H9 (cell line): ENCODE measurements around the gene ALDH1B1. TPM values are rescaled to one million over a fixed set of nuclear protein-coding genes. Genes with fewer than 3 reads are reported as not detected.

Experiments
- DNase-seq: peaks from one replicate; pipeline ENCODE4 v3.0.0-alpha.2; 2017
- H2AFZ ChIP-seq: one replicate; pipeline ENCODE4 v1.6.1; 2013; ENCODE audit warnings: mild to moderate bottlenecking, low read length, control low read depth, moderate library complexity
- H2AK5ac ChIP-seq: 2 replicates; pipeline ENCODE4 v1.6.1; 2013; ENCODE audit warnings: low read length, control low read depth, mixed read lengths; ENCODE audit not compliant: insufficient read length
- H2BK120ac ChIP-seq: one replicate; pipeline ENCODE4 v1.6.1; 2013; ENCODE audit warnings: low read depth, mild to moderate bottlenecking, low read length, control low read depth, inconsistent platforms; ENCODE audit not compliant: poor library complexity, severe bottlenecking
- H2BK12ac ChIP-seq: 2 replicates; pipeline ENCODE4 v1.6.1; 2013; ENCODE audit warnings: low read length, control low read depth, mixed read lengths, low read depth; ENCODE audit not compliant: insufficient read length
- H2BK15ac ChIP-seq: 2 replicates; pipeline ENCODE4 v1.6.1; 2013; ENCODE audit warnings: low read depth, low read length, control low read depth
- H2BK20ac ChIP-seq: one replicate; pipeline ENCODE4 v1.6.1; 2013; ENCODE audit warnings: low read depth, mild to moderate bottlenecking, low read length, control low read depth, inconsistent platforms; ENCODE audit not compliant: poor library complexity, severe bottlenecking
- H2BK5ac ChIP-seq: 2 replicates; pipeline ENCODE4 v1.6.1; 2013; ENCODE audit warnings: low read length, control low read depth, mixed read lengths; ENCODE audit not compliant: insufficient read length
- H3K14ac ChIP-seq: 2 replicates; pipeline ENCODE4 v1.6.1; 2013; ENCODE audit warnings: low read length, control low read depth; ENCODE audit not compliant: insufficient read depth
- H3K18ac ChIP-seq: 2 replicates; pipeline ENCODE4 v1.6.1; 2013; ENCODE audit warnings: low read depth, mild to moderate bottlenecking, mixed read lengths, low read length, control low read depth; ENCODE audit not compliant: insufficient read length
- H3K23ac ChIP-seq: 2 replicates; pipeline ENCODE4 v1.6.1; 2013; ENCODE audit warnings: low read length, control low read depth, mixed read lengths, low read depth; ENCODE audit not compliant: insufficient read length
- H3K23me2 ChIP-seq: 2 replicates; pipeline ENCODE4 v1.6.1; 2013; ENCODE audit warnings: low read depth, mild to moderate bottlenecking, mixed read lengths, low read length, control low read depth; ENCODE audit not compliant: insufficient read length, poor library complexity, severe bottlenecking
- H3K27ac ChIP-seq: 2 replicates; pipeline ENCODE4 v1.5.1; 2013; ENCODE audit warnings: low read length, control low read depth, mixed read lengths, low read depth; ENCODE audit not compliant: insufficient read length
- H3K27me3 ChIP-seq: 2 replicates; pipeline ENCODE4 v1.6.1; 2013; ENCODE audit warnings: low read length, control low read depth, inconsistent platforms; ENCODE audit not compliant: insufficient read depth
- H3K4ac ChIP-seq: 2 replicates; pipeline ENCODE4 v1.6.1; 2013; ENCODE audit warnings: low read depth, mild to moderate bottlenecking, control low read depth, inconsistent platforms, low read length, moderate library complexity
- H3K4me1 ChIP-seq: 2 replicates; pipeline ENCODE4 v1.6.1; 2013; ENCODE audit warnings: low read length, control low read depth, inconsistent platforms; ENCODE audit not compliant: insufficient read depth
- H3K4me2 ChIP-seq: 2 replicates; pipeline ENCODE4 v1.6.1; 2013; ENCODE audit warnings: low read length, control low read depth, mixed read lengths; ENCODE audit not compliant: insufficient read length, insufficient read depth
- H3K56ac ChIP-seq: 2 replicates; pipeline ENCODE4 v1.6.1; 2013; ENCODE audit warnings: low read depth, mild to moderate bottlenecking, mixed read lengths, low read length, control low read depth; ENCODE audit not compliant: insufficient read length
- H3K79me1 ChIP-seq: 2 replicates; pipeline ENCODE4 v1.6.1; 2013; ENCODE audit warnings: low read depth, mild to moderate bottlenecking, moderate library complexity, low read length, control low read depth, inconsistent platforms; ENCODE audit not compliant: insufficient read depth, poor library complexity, severe bottlenecking
- H3K79me2 ChIP-seq: 2 replicates; pipeline ENCODE4 v1.6.1; 2013; ENCODE audit warnings: low read length, control low read depth, inconsistent platforms; ENCODE audit not compliant: insufficient read depth
- H3K9ac ChIP-seq: 2 replicates; pipeline ENCODE4 v1.6.1; 2013; ENCODE audit warnings: low read length, control low read depth, mixed read lengths; ENCODE audit not compliant: insufficient read length; ENCODE audit errors: extremely low read depth
- H3K9me3 ChIP-seq: one replicate; pipeline ENCODE4 v1.6.1; 2013; ENCODE audit warnings: low read depth, low read length, inconsistent platforms; ENCODE audit not compliant: control insufficient read depth
- H3T11ph ChIP-seq: one replicate; pipeline ENCODE4 v1.6.1; 2013; ENCODE audit warnings: mild to moderate bottlenecking, low read length, control low read depth, inconsistent platforms
- H4K20me1 ChIP-seq: one replicate; pipeline ENCODE4 v1.6.1; 2013; ENCODE audit not compliant: control insufficient read depth, insufficient read length, insufficient read depth
- H4K5ac ChIP-seq: 2 replicates; pipeline ENCODE4 v1.6.1; 2013; ENCODE audit warnings: low read depth, mild to moderate bottlenecking, mixed read lengths, low read length, control low read depth; ENCODE audit not compliant: insufficient read length
- H4K8ac ChIP-seq: replicated peaks from 2 replicates; pipeline ENCODE4 v1.6.1; 2013; ENCODE audit warnings: low read length, control low read depth, mixed read lengths, low read depth; ENCODE audit not compliant: insufficient read length
- H4K91ac ChIP-seq: 2 replicates; pipeline ENCODE4 v1.6.1; 2013; ENCODE audit warnings: low read depth, mild to moderate bottlenecking, moderate library complexity, mixed read lengths, low read length, control low read depth; ENCODE audit not compliant: insufficient read length
- H3K27ac Mint-ChIP-seq, 3 experiments: 2 replicates in 2 of 3; 3 replicates in 1 of 3; pipeline ENCODE4 v1.8.0; 2020 to 2021; ENCODE audit warnings: mixed read lengths in 3 of 3, mild to moderate bottlenecking in 1 of 3, moderate library complexity in 1 of 3
- H3K27me3 Mint-ChIP-seq: 2 replicates; pipeline ENCODE4 v1.8.0; 2021; ENCODE audit warnings: low read depth, mild to moderate bottlenecking, moderate library complexity, mixed read lengths
- H3K36me3 Mint-ChIP-seq, 3 experiments: 2 replicates in 2 of 3; 3 replicates in 1 of 3; pipeline ENCODE4 v1.8.0; 2020 to 2021; ENCODE audit warnings: low read depth in 3 of 3, mixed read lengths in 3 of 3; ENCODE audit not compliant: insufficient read depth in 1 of 3
- H3K4me1 Mint-ChIP-seq, 2 experiments: 2 replicates each; pipeline ENCODE4 v1.8.0; 2020; ENCODE audit warnings: mixed read lengths in 2 of 2
- H3K4me3 Mint-ChIP-seq, 2 experiments: 2 replicates in 1 of 2; 3 replicates in 1 of 2; pipeline ENCODE4 v1.8.0; 2020 to 2021; ENCODE audit warnings: mild to moderate bottlenecking in 2 of 2, mixed read lengths in 2 of 2, moderate library complexity in 1 of 2
- H3K9me3 Mint-ChIP-seq, 2 experiments: 2 replicates in 1 of 2; 3 replicates in 1 of 2; pipeline ENCODE4 v1.8.0; 2020; ENCODE audit warnings: mild to moderate bottlenecking in 2 of 2, mixed read lengths in 2 of 2, moderate library complexity in 1 of 2
- WGBS: extraction: QIAGEN DNeasy Blood & Tissue Kit; methylation state at CpG from one replicate; pipeline ENCODE4 v1.1.7; 2013; ENCODE audit warnings: missing lambda C conversion rate, low lambda C conversion rate, mixed read lengths; ENCODE audit not compliant: insufficient read length; ENCODE audit errors: extremely low coverage; 5-methylcytosine and 5-hydroxymethylcytosine counted together
- total RNA-seq: library from RNA; stranded (reverse); gene quantifications from 2 replicates; pipeline ENCODE4 v1.2.1, GENCODE V29; 2021
- TF ChIP-seq, protein P1 (sequence below): fragments of 200-600 bp; sonication (generic); conservative IDR thresholded peaks from 3 replicates; pipeline ENCODE4 v1.8.0; 2021; ENCODE audit warnings: antibody characterized with exemption, mild to moderate bottlenecking

Gene ALDH1B1
- total RNA-seq, 1 experiment from 2014 or later: 49.6 TPM

DNA sequence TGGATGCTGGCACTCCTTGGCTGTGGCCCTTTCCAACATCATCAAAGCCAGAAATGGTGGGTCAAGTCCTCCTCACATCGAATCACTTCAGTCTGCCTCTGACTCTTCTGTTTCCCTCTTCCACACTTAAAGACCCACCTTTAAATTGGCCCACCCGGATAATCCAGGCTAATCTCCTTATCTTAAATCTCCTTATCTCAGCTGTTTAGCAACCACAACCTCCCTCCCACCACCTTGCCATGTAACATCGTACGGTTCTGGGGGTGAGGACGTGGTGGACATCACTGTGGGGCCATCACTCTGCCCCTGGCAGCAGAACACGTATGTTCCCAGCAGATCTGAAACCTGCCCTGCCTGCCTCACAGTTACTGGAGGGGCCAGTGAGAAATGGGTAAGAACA, 20.2 kb downstream of the ALDH1B1 start:
- no peak overlapping the region for H2BK15ac ChIP-seq

More for the DNA sequence above, 20.2 kb downstream of the ALDH1B1 start:
- H3K23me2 ChIP-seq: no peaks in the 10 kb centered on the region
- no CpG with 5 or more reads among the region's 6 CpGs for WGBS
- no peak overlapping the region for H3K14ac ChIP-seq
- H2BK120ac ChIP-seq: no peak overlapping the region
- no peak overlapping the region for H3K18ac ChIP-seq
- no peak overlapping the region for H4K5ac ChIP-seq
- no peak overlapping the region for H3T11ph ChIP-seq
- no peak overlapping the region for H4K8ac ChIP-seq
- no peak overlapping the region for H2BK20ac ChIP-seq
- no peak overlapping the region for H4K91ac ChIP-seq
- H2AK5ac ChIP-seq: no peak overlapping the region
- H3K4me2 ChIP-seq: no peak overlapping the region
- no peaks in the 10 kb centered on the region for H3K27me3 ChIP-seq
- no peak overlapping the region for H2BK5ac ChIP-seq
- no peaks in the 10 kb centered on the region for H3K27me3 Mint-ChIP-seq
- H3K9me3 ChIP-seq: no peaks in the 10 kb centered on the region
- no peak overlapping the region for H2AFZ ChIP-seq
- no peak overlapping the region for H3K27ac ChIP-seq
- no peak overlapping the region for H3K56ac ChIP-seq
- TF ChIP-seq, protein P1, sequence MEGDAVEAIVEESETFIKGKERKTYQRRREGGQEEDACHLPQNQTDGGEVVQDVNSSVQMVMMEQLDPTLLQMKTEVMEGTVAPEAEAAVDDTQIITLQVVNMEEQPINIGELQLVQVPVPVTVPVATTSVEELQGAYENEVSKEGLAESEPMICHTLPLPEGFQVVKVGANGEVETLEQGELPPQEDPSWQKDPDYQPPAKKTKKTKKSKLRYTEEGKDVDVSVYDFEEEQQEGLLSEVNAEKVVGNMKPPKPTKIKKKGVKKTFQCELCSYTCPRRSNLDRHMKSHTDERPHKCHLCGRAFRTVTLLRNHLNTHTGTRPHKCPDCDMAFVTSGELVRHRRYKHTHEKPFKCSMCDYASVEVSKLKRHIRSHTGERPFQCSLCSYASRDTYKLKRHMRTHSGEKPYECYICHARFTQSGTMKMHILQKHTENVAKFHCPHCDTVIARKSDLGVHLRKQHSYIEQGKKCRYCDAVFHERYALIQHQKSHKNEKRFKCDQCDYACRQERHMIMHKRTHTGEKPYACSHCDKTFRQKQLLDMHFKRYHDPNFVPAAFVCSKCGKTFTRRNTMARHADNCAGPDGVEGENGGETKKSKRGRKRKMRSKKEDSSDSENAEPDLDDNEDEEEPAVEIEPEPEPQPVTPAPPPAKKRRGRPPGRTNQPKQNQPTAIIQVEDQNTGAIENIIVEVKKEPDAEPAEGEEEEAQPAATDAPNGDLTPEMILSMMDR: no peak
- H2BK12ac ChIP-seq: no peak overlapping the region
- no peak overlapping the region for H3K23ac ChIP-seq
- no peak overlapping the region for H3K4me3 Mint-ChIP-seq
- no peak overlapping the region for H3K27ac Mint-ChIP-seq
- no peak overlapping the region for H3K9ac ChIP-seq
- H3K79me1 ChIP-seq: no peaks in the 10 kb centered on the region
- no peak for DNase-seq
- H3K4me1 ChIP-seq: no peaks in the 10 kb centered on the region
- peaks cover 16 to 26% of the 10 kb centered on the region in 2 experiments for H3K4me1 Mint-ChIP-seq
- no peaks in the 10 kb centered on the region for H3K79me2 ChIP-seq
- H3K9me3 Mint-ChIP-seq: no peaks in the 10 kb centered on the region
- no peaks in the 10 kb centered on the region for H4K20me1 ChIP-seq
- H3K4ac ChIP-seq: no peak overlapping the region
- peaks cover 0 to 13% (median 0%) of the 10 kb centered on the region in 3 experiments; a peak in 3 of 7 replicates for H3K36me3 Mint-ChIP-seq
